ENCODE results near the gene GABARAPL1.

GABARAPL1 gene

DNA sequence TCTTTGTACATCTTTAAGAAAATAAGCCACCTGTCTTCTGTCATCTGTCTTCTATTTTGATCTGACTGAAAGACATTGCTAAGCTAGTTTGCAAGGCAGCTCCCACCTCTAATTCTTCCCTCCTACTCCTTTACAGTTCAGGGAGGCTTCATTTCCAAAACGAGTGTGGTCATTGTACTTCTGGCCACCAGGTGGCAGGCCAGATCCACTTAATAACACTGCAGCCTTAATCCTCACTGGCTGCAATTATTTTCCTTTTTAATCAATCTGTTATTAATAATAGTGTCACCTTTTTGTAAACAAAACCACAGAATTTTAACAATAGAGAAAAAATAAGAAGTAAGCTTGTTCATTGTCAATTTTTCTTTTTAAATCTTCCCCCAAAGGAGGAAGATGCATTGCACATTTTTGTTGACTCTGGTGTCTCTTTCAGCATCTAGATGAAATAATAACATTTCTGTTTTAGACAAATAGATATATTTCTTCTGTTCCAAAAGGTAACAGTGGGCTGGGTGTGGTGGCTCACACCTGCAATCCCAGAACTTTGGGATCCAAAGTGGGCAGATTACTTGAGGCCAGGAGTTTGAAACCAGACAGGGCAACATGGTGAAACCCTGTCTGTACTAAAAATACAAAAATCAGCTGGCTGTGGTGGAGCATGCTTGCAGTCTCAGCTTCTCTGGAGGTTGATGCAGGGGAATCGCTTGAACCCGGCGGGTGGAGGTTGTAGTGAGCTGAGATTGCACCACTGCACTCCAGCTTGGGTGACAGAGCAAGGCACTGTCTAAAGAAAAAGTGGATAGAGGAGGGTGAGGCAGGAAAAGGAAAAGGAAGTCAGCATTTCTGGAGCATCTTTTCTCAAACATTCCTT is 23.3 kb downstream of the GABARAPL1 start:
- DNase-seq, result no peak

DNA sequence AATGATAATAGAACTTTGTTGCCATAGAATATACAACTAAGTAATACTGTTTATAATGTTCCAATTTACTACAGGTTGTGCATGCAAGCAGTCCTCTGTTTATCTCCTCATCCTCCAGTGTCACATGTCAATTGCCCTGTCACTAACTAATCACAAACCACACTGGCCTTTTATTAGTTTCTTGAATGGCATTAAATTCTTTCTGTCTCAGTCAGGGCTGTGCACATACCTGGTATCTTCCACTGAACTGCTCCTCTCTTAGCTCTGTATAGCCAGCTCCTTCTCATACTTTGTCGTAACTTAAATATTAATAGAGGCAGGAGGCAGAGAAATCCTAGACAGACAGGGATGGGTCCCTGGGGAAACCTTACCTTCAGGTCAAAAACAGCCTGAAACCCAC is 24.0 kb downstream of the GABARAPL1 start:
- no peak for DNase-seq

DNA sequence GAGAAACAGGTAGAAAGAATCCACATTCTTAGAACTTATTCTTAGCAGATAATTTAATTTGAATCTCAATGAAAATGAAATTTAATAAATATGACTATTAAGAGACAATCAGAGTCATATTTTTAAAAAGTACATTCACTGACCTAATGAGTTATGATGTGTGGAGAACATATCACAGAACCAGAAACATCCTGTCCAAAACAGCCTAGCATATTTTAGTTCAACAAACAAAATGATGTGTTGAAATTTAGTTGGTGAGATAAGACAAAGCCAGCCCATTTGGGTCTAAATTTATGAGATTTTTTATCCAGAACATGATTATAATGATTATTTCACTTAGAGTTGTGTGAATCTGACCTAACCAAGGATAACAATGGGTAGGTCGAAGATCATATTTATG is 25.8 kb downstream of the GABARAPL1 start:
- DNase-seq, result no peak

DNA sequence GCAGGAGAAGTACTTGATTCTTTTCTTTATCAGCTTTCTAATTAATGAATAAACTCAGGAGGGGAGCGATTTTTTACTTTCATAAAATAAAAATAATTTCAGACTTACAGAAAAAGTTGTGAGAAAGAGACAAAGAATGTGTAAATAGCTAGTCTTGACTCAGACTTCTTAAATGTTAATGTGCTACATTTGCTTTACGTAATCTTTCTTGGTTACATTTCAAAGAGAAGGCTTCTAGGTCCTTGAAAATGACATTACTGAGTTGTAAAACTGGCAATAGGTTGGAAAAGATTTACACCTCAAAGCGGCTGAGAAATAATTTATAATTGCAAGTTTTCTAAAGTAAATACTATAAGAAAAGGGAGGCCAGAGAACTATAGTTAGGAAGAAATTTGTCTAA is 28.6 kb downstream of the GABARAPL1 start:
- DNase-seq, result no peak

DNA sequence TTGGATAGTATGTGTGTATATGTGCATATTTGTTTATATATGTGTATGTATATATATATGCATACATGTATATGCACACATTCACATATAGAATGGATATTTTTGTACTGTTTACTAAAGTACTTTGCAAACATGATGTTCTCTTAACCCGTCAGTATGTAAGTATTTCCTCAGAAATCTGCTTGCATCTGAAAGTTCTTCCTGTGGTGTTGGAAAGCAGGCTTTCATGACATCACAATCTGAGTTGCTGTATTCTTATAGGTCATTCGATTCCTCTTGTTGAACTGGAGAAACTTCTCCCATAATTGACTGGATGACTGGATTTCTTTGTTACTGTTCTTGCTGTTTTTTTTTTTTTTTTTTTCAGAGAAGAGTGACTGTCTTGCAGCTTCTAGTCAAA is 29.1 kb downstream of the GABARAPL1 start:
- no peak for DNase-seq

DNA sequence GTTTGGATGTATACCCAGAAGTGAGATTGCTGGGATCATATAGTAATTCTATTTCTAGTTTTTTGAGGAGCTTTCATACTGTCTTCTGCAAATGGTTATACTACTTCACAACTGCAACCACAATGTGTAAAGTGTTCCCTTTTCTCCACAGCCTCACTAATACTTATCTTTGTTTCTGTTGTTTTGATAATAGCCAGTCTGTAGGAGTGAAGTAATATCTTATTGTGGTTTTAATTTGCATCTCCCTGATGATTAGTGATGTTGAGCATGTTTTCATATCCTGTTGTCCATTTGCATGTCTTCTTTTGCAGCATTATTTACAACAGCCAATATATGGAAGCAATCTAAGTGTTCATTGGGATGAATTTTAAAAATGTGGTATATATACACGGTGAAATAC is 29.9 kb downstream of the GABARAPL1 start:
- no peak for DNase-seq

DNA sequence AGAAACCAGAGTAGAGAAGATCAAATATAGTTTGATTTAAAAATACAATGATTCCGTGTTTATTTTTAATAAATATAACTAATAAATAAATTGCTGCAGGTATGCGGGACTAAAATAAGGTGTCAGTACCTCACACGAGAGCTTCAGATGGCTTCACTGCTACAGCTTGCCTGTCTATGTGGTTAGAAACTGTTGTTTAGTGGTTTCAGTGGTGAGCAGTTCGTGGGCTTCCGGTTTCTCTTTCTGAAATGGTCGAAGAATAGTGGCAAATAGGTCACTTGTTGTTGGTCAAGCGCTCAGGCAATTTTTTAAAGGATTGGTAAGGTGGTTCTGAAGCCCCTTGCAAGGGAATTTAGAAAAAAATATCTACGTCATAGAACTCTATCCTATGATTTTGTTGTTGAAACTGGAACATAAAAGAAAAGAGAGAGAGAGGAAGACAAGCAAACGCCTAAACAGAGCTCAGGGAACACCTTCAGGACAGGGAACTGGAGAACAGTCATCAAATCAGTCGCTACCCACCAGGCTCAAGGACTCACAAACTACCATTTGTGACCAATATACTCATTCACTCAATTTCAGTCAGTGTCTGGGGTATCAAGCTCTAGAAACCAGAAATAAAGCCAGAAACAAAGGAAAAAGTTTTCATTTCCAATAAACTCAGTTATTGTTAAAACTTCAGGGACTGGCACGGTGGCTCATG is 31.3 kb downstream of the GABARAPL1 start:
- no peak for DNase-seq

DNA sequence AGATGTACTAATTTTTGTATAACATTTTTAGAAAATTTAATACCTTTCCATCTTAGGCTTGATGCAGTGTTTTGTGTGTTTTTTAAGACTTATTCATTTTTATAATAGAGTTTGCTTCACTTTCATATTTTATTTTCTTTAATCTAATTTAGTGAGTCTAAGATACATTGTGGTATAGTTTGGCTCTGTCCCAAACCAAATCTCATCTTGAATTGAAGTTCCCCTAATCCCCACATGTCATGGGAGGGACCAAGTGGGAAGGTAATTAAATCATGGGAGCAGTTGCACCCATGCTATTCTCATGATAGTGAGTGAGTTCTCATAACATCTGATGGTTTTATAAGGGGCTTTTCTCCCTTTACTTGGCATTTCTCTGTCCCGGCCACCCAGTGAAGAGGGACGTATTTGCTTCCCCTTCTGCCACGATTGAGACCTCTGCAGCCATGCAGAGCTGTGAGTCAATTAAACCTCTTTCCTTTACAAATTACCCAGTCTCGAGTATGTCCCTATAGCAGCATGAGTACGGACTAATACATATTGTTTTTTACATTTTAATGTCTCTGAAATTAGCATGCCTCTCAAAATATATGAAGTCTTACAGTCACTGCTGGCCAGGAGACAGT is 34.9 kb downstream of the GABARAPL1 start:
- DNase-seq, result no peak

DNA sequence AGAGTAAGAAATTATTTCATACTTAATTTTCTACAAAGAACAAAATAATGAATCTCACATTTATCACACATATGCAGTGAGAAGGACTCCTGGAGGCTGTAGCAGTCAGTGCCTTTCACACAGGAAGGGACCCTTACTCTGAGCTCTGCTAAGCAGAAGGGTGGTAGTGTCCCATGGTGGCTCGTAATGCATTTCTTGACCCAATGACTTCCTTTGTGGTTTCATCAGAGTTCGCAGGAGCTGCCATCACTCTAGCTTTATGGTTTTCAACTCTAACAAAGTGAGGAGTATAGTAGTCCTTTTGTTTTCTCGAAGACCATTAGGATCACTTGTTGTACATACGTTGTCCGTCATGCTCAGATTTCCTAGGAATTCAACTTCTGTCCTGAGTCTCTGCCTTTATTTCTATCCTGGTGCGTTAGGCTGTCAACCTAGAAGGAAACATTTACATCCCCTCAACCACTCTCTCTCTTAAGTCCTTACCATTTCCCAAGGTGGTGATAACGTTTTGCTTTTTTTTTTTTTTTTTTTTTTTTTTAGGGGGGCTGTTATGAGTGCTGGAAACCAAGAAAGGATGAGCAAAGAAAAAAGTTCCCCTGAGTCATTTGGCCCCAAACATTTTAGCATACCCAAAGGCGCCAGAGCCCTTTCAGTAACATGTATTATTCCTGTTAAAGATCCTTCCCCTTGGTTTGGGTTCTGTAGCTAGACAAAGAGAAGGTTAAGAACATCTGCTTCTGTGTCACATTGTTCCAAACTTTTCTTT is 37.2 kb downstream of the GABARAPL1 start:
- no peak for DNase-seq

DNA sequence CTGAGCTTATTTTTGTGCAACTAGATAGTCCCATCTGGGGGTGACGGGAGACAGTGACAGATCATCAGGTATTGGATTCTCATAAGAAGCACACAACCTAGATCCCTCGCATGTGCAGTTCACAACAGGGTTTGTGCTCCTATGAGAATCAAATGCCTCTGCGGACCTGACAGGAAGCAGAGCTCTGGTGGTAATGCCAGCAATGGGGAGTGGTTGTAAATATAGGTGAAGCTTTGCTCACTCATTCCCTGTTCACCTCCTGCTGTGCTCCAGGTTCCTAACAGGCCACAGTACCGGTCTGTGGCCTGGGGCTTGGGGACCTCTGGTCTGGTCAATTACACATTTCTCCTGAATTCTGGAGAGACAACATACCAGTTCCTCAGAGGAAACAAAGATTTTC is 39.0 kb downstream of the GABARAPL1 start:
- no peak for DNase-seq

DNA sequence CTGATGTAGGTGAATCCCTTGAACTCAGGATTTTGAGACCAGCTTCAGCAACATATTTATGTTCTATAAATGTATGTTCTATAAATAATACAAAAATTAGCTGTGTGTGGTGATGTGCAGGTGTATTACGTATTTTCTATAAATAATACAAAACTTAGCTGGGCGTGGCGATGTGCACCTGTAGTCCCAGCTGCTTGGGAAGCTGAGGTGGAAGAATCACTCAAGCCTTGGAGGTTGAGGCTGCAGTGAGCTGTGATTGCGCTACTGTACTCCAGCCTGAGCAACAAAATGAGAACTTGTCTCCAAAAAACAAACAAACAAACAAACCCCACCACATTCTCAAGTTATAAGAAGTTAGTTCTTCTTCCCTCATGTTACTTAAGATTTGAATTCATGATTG is 39.5 kb downstream of the GABARAPL1 start:
- no peak for DNase-seq

DNA sequence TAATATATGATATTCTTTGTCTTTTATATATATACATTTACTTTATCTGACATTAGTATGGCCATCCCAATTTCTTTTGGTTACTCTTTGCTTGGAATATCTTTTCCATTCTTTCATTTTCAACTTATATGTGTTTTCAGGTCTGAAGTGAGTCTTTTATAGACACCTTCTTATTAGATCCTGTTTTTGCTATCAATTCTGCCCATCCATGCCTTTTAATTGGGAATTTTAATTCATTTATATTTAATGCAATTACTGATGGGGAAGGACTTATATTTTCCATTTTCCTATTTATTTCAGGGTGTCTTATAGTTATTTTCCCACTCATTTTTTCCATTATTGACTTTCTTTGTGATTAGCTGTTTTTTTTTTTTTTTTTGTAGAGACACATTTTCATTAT is 43.4 kb downstream of the GABARAPL1 start:
- DNase-seq, result no peak

DNA sequence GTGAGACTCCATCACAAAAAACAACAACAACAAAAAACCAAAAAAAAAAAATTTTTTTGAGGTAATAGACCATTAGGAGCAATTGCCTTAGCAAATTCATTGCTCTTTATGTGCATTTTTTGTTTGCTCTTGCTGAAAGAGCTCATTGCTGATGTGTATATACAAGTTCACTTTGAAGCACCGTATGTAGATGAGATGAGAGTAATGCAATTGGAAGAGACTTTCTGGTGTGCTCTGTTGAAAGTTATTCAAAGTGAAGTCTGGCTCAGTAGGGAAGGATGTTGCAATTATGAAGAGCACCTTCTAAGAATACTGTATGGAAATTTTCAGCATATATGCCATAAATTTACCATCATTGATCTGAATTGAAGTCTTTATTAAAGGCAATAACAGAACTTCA is 48.2 kb downstream of the GABARAPL1 start:
- DNase-seq, result no peak

DNA sequence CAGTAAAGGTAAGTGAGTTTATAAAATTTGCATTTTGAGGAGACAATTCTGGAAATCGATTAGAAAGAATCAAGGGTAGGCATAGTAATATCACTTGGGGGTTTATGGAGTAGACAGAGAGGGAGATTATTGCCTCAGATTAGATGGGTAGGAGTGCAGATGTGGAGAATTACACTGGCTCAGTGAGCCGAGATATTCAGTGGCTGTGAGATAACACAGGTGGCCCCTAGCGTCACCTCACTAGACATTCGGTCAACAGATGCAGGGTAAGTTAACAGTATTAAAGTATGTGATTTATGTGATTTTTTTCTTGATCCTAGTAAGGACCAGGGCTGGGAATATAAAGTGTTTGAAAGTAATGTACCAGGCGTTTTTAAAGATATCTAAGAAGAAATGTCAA is 55.4 kb downstream of the GABARAPL1 start:
- DNase-seq, result no peak

DNA sequence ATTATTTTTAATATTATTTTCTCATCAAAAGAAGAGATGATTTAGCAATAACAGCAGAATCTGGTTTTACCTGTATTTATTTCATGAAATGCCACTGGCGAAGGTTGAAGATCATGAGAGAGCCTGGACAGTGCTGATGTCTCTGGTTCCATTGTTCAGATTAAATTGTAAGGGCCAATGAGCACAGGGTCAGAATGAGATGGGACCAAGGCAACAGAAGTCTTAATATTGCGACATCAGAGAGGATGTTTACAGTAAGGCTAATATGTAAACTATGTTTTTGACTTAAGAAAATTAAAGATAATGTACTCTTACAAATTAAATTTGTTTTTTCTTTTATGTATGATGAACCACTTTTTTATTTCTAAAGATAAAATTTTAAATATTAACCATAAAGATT is 59.8 kb downstream of the GABARAPL1 start:
- no peak for DNase-seq
